ENCODE data around the gene RERE.

The RERE gene

GRCh38 chr1:8437347-8437746, 380.1 kb downstream of the RERE start:
- no peak for DNase-seq

DNA sequence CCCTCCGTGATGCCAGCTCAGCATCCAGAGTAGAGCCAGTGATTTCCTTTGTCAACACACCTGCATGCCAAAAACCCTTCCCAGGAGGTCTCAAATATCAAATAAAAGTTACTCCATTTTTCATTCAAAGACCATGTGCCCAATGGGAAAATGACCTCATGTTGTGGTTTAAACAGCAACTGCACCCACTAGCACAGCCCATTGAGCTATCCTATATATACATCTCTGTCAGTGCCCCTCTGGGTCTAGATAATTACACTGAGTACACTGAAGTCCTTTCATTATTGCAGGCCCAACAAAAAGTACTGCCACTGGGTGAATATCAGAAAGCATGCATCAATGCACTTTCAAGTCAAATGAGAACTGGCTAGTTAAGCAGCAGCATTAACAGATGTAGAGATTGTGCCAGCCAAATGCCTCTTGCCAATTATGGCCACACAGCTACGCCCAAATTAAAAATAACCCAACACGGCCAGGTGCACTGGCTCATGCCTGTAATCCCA, 381.8 kb downstream of the RERE start:
- DNase-seq: no peak

GRCh38 chr1:8434101-8434500, 383.3 kb downstream of the RERE start:
- no peak for DNase-seq

- no peak for DNase-seq
Measured at GRCh38 chr1:8431784-8432183, 385.7 kb downstream of the RERE start.

DNA sequence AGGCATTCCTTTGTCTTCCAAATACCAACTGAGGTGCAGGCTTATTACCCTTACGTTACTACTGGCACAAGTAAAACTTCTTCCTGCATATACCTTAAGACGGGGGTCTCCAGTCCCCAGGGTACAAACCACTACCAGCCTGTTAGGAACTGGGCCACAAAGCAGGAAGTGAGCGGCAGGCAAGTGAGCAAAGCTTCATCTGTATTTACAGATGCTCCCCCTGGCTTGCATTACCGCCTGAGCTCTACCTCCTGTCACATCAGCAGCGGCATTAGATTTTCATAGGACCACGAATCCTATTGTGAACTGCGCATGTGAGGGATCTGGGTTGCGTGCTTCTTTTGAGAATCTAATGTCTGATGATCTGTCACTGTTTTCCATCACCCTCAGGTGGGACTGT, 386.4 kb downstream of the RERE start:
- DNase-seq: no peak

- no peak for DNase-seq
Measured at GRCh38 chr1:8430476-8430875, 387.0 kb downstream of the RERE start.

DNA sequence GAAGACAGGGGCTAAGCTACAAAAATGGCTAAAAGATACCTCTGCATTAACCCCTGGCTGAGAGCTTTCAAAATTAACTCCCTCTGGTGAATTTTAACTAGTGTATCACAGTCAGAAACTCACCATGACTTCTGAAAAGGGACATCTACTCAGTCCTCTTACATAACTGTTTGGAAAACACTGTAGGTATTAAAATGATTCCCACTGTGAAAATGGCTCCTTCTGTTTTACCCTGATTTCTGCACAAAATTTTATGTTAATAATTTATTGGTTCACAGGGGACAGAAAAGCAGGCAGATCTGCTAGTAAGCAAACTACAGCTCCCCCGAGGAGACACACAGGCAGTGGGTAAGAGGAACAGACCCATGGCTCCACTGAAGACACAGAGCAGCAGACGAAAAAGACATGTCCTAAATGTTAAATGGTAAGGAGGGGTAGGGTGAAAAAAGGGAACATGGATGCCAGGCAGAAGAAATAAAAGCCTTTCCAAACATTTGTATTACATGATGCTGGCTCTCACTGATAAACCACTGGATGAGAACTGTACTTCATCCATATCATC, 387.8 kb downstream of the RERE start:
- DNase-seq: no peak

GRCh38 chr1:8428441-8428840, 389.0 kb downstream of the RERE start:
- DNase-seq: no peak

DNA sequence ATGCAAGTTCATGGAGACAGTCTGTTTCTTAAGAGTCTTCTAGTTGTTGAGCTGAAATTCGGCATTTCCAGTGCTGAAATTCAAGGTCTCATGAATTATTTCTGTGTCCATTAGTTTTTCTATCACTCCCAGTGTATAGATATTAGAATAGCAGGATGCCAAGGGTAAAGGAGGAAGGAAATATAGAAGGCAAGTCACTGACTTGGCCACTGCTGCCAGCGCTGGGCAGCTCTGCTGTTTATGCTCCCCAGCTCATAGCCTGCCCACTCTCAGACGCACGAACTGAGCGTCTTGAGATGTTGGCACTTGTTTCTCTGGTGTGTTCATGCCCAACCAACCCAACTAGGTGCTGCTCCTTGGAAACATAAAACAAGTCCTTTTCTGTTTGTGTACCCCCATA, 389.5 kb downstream of the RERE start:
- no peak for DNase-seq

GRCh38 chr1:8427493-8427892, 389.9 kb downstream of the RERE start:
- no peak for DNase-seq

GRCh38 chr1:8426996-8427395, 390.4 kb downstream of the RERE start:
- DNase-seq: no peak

- DNase-seq: no peak
Measured at GRCh38 chr1:8425781-8426161, 391.7 kb downstream of the RERE start.

- DNase-seq: no peak
Measured at GRCh38 chr1:8425150-8425780, 392.2 kb downstream of the RERE start.

GRCh38 chr1:8424539-8425116, 392.8 kb downstream of the RERE start:
- peak; percentile 29 for DNase-seq

DNA sequence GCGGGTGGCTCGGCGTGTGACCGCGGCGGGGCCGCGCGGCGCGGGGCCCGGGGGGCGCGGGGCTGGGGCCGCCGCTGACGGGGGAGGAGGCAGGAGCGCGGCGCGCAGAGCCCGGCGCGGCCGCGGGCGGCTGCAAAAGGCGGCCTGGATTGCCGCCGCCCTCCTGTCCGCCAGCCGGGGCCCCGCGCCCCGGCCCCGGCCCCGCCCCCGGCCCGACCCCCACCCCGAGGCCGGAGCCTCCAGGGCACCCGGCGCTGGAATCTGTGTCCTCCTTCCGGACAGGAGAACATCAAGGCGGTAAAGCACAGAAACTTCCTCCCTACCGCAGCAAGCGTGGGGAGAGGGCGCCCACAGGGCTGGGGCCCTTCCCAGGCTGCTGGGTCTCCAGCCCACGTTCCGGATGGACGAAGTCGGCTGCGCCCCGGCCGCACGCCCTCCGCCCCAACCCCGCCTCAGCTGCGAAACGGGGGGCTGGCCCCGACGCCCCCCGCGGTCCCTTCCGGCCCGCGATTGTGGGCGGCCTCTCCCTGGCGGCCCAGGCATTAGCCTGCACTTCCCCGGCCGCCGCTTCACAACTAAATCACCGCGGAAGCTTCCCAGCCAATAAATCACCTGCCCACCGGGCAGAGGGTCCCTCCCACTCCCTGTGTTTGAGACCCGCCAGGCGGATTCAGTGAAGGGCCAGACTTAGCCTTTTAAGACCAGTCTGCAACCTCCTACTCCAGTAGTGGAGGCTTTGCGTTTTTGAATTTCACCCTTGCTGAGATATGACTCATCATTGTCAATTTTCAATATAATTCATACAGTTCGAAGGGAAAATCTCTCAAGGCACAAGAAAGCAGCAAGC, 393.5 kb downstream of the RERE start:
- DNase-seq: peak; percentile 81

GRCh38 chr1:8423269-8423691, 394.2 kb downstream of the RERE start:
- DNase-seq: peak; percentile 40

DNA sequence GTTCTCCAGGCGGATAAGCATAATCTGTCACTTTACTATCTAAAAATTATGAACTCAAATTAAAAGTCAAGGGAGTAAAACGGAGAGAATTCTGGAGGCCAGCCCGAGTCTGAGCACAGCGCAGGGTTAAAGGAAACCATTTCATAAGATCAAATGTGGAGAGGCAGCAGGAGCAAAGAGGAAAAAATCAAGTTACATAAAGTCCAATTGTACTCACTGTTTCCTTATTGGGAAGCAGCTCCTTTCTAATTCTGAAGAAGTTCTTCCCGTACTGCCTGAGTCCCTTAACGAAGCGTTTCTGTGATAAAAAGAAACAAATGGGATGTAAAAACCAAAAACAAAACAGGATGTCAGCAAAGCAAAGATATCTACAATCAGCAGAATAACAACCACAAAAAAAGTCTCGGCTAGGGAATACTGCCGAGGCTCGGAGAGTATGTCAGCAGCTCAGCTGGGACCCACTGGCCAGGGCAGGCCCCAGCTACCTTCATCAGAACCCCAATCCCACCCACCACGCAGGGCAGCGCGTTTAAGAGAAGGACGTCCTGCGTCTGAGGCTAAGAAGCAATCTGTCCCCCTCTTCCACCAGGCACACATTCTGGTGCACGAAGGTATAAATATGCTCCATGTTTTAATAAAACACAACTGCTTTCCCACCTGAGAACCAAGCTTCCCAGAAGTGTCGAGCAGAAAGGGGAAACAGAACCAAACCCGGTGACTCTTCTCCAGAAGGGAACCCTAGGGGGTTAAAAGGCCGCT, 394.8 kb downstream of the RERE start:
- no peak for DNase-seq

GRCh38 chr1:8421721-8422120, 395.7 kb downstream of the RERE start:
- no peak for DNase-seq

DNA sequence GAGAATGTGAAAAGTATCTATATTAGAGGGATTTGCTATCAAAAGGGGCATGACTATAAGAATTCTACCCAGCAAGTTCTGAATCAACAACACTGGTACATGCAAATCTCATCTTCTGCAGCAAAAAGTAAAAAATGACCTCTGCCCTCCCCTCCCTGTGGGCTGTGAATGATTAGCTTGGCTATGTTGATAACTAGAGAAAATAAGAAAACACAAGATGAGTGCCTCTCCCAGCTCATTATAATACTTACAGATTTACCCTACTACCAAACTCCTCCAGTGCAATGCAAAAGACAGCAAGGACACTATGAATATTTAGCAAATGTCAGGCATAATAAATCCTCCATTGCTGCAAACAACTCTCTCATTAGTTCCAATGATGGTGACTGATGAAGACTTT, 397.1 kb downstream of the RERE start:
- DNase-seq: no peak

DNA sequence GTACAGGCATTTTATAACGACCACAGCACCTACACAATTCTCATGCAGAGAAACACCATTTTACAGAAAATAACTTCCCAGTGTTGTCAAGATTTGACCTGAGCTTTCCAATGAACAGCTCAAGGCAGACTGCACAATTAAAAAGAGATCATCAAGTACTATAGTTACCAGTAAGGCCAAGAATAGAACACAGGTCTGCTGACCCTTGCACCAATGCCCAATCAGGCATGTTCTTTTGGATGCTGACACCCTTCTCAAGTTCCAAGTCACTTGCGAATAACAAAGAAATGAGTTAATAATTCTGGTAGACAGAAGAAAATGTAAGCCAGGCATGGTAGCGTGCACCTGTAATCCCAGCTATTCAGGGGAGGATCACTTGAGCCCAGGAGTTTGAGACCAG, 397.6 kb downstream of the RERE start:
- no peak for DNase-seq

- no peak for DNase-seq
Measured at GRCh38 chr1:8419172-8419571, 398.3 kb downstream of the RERE start.

DNA sequence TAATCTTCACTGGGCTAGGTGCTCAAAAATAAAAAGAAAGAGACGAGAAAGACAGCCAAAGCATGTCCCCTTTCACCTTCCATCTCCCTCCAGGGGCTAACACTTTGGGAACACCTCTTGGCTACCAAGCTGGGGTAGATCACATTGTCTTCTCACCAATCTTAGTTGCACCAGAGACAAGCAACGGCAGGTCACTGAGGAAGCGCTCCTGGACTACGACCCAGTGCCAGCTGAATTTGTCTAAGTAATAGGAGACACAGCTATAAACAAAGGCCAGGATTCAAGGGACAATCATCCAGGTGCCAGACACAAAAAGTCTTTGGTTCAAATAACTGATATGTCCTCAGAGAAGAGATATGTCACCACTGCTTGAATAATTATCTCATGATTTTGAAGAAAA, 399.1 kb downstream of the RERE start:
- DNase-seq: no peak

DNA sequence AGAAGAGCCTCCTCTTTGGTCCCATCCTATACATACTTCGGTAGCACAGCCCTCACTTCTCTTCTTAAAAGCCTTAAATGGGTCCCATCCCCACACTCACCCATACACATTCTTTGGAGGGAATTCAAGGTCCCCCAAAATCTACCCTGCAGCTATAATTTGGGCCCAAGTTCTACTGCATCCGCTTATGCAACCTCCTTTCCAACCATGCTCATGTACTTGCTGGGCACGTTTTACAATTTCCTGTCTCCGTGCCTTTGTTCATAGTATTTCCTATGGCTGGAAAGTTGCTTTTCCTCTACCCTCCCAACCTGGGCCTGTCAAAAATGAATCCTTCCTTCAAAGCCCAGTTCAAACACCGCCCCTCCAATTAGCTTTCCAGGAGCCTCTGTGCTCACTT, 399.8 kb downstream of the RERE start:
- DNase-seq: no peak

Data from NCI-H1105 treated with DMSO at 0.1 percent for 48 hours (cell line).